Nephron (organoid): ENCODE results near the gene DYNC1LI2.
A peak's percentile ranks its signal among the peaks of the same experiment; 100 is the strongest.

Experiments
- H3K27ac Mint-ChIP-seq, 3 experiments: 2 replicates each; pipeline ENCODE4 v1.8.0; 2020; ENCODE audit warnings: mixed read lengths in 3 of 3, mild to moderate bottlenecking in 2 of 3, moderate library complexity in 1 of 3
- H3K27me3 Mint-ChIP-seq: 2 replicates; pipeline ENCODE4 v1.8.0; 2021; ENCODE audit warnings: low read depth, mild to moderate bottlenecking, moderate library complexity, mixed read lengths
- H3K36me3 Mint-ChIP-seq: 2 replicates; pipeline ENCODE4 v1.8.0; 2020; ENCODE audit warnings: low read depth, mixed read lengths
- H3K4me1 Mint-ChIP-seq: 2 replicates; pipeline ENCODE4 v1.8.0; 2020; ENCODE audit warnings: mixed read lengths
- H3K4me3 Mint-ChIP-seq, 3 experiments: 2 replicates each; pipeline ENCODE4 v1.8.0; 2020; ENCODE audit warnings: mild to moderate bottlenecking in 3 of 3, mixed read lengths in 3 of 3, moderate library complexity in 2 of 3
- H3K9me3 Mint-ChIP-seq: 2 replicates; pipeline ENCODE4 v1.8.0; 2020; ENCODE audit warnings: mixed read lengths
- TF ChIP-seq, protein P1 (sequence below), 3 experiments: fragments of 200-600 bp; sonication (generic); IDR thresholded peaks; one replicate each; pipeline ENCODE4 v1.5.0; 2021; ENCODE audit warnings: antibody characterized with exemption in 3 of 3; ENCODE audit not compliant: unreplicated experiment in 3 of 3

DYNC1LI2 gene

DNA sequence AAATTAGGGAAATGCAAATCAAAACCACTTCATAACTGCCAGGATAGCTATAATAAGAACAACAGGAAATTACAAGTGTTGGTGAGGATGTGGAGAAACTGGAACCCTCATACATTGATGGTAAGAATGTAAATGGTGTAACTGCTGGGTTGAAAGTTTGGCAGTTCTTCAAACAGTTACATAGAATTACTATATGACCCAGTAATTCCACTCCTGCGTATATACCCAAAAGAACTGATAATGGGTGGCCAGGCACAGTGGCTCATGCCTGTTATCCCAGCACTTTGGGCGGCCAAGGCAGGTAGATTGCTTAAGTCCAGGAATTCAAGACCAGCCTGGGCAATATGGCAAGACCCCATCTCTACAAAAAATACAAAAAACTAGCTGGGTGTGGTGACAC, 50.4 kb downstream of the DYNC1LI2 start:
- no peaks in the 10 kb centered on the region for H3K9me3 Mint-ChIP-seq
- TF ChIP-seq, protein P1, sequence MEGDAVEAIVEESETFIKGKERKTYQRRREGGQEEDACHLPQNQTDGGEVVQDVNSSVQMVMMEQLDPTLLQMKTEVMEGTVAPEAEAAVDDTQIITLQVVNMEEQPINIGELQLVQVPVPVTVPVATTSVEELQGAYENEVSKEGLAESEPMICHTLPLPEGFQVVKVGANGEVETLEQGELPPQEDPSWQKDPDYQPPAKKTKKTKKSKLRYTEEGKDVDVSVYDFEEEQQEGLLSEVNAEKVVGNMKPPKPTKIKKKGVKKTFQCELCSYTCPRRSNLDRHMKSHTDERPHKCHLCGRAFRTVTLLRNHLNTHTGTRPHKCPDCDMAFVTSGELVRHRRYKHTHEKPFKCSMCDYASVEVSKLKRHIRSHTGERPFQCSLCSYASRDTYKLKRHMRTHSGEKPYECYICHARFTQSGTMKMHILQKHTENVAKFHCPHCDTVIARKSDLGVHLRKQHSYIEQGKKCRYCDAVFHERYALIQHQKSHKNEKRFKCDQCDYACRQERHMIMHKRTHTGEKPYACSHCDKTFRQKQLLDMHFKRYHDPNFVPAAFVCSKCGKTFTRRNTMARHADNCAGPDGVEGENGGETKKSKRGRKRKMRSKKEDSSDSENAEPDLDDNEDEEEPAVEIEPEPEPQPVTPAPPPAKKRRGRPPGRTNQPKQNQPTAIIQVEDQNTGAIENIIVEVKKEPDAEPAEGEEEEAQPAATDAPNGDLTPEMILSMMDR (IDR thresholded peaks at IDR 0.05; ENCODE audit: unreplicated experiment in 3 of 3): no peak

DNA sequence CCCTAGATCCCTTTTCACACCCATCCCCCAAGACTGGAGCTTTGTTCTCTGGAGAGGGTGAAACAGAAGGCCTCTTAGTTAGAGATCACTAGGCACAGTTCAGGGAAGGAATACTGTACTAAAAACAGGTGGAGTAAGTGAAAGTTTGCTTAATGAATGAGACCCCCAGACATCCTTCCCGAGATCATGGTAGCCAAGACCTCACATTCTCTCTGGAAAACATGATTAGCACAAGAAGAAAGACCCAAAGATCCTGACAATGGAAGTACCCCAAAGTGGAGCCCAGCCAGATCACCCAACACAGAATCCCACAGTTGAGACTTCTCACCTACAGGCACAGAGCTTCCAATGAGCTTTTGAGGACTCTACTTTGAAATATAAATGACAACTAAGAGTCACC, 51.5 kb downstream of the DYNC1LI2 start:
- Mint-ChIP-seq H3K27ac (no peak overlapping the region), H3K9me3 (no peaks in the 10 kb centered on the region), H3K4me3 (no peak overlapping the region), H3K4me1 (peaks cover 5% of the 10 kb centered on the region), H3K36me3 (no peaks in the 10 kb centered on the region), H3K27me3 (peaks cover 13% of the 10 kb centered on the region)
- TF ChIP-seq, protein P1 (IDR thresholded peaks at IDR 0.05; ENCODE audit: unreplicated experiment in 3 of 3): no peak

More for the DNA sequence above, 50.4 kb downstream of the DYNC1LI2 start:
- Mint-ChIP-seq H3K27ac (no peak overlapping the region), H3K27me3 (peaks cover 8% of the 10 kb centered on the region), H3K4me1 (no peaks in the 10 kb centered on the region), H3K4me3 (peak overlapping the region in 1 of 3 experiments; percentile 32), H3K36me3 (no peaks in the 10 kb centered on the region)

GRCh38 chr16:66698046-66698445, 53.4 kb downstream of the DYNC1LI2 start:
- Mint-ChIP-seq H3K36me3 (no peaks in the 10 kb centered on the region), H3K27me3 (peaks cover 22% of the 10 kb centered on the region), H3K27ac (peak overlapping the region in 1 of 3 experiments; percentile 19), H3K9me3 (no peaks in the 10 kb centered on the region), H3K4me3 (peak overlapping the region; percentile 78 to 84 (median 80)), H3K4me1 (peaks cover 9% of the 10 kb centered on the region)
- TF ChIP-seq, protein P1 (IDR thresholded peaks at IDR 0.05; ENCODE audit: unreplicated experiment in 3 of 3): no peak

DNA sequence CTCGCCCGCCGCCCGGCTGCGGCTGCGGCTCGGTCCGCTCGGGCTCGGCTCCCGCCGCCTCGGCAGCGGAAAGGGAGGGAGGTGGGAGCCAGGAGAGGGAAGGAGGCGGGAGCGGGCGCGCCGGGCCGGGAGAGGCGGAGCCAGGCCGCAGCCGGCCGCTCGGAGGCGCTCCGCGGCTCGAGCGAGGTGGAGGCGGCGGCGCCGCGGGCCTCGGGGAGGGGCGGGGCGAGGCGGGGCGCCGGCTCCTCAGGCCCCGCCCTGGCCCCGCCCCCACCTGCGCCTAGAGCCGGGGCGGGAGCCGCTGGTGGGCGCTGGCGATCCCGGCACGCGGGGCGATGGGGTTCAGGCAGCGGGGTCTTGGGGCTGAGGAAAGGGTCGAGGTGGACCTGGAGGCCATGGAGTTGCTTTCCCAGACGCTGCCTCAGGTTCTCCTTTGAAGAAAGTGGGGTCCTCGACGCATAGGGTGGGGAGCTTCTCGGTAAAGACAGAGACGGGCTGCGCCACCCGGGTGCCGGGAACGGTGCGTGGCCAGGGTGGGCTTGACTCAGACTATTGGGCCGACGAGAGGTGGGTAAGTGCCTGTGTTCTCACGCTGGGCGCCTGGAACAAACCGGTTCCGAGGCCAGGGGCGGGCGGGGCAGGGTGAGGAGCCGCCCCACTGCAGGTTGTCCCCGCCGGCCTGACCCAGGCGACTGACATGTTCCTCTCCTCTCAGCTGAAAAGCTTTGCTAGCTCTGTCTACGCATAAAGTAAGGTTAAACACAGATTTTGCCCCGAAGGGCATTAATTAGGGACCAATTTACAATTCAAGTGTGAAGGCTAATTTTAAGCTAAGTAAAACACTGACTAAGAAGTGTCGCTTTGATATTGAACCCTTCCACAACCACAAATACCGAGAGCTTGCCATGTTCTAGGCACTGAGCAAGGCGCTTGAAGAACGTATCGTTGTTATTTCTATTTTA, 54.5 kb downstream of the DYNC1LI2 start, which contains the start of gene CMTM4:
Gene CMTM4, minus strand, starts transcription at position 75 of the 962 bp plus-strand sequence. CDS start 218 bp downstream, outside the sequence.
- H3K27ac Mint-ChIP-seq: peak within 1 kb of the TSS in 1 of 3 experiments; percentile 83
- H3K36me3 Mint-ChIP-seq: no peaks in the 10 kb centered on the region

DNA sequence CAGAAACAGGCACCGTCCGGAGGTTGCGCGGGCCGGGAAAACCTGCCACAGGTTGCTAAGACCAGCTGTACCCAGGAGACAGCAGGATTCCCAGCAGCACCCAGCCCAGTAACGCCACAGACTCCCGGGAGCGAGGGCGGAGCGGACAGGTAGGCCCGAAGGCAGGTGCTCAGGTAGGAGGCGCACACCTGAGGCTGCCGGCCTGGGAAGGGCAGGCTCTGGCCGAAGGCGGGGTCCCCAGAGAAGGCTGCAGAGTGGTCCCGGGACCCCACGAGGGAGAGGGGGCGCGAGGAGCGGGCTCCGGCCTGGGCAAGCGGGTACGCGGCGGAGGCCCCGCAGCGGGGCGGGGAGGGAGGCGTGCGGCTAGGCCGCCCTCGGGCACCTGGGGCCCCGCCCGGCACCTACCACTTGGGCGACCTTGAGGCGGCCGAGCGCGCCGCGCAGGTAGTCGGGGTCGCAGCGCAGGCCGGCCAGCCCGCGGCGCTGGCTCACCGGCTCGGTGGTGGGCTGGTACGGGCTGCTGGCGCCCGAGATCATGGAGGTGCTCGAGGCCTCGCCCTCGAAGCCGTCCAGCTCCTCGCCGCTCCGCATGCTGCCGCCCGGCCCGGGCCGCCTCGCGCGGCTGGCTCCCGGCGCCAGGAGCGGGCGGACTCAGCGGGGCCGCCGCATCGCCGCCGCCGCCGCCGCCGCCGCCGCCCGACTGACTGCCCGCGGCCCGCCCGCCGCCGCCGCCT, 55.3 kb downstream of the DYNC1LI2 start:
- H3K27ac Mint-ChIP-seq: peak overlapping the region in 1 of 3 experiments; percentile 63
- H3K36me3 Mint-ChIP-seq: no peaks in the 10 kb centered on the region
- peaks cover 9% of the 10 kb centered on the region for H3K4me1 Mint-ChIP-seq
- peak overlapping the region; percentile 86 to 90 (median 89) for H3K4me3 Mint-ChIP-seq
- no peaks in the 10 kb centered on the region for H3K9me3 Mint-ChIP-seq
- TF ChIP-seq, protein P1 (IDR thresholded peaks at IDR 0.05; ENCODE audit: unreplicated experiment in 3 of 3): no peak
- H3K27me3 Mint-ChIP-seq: peaks cover 22% of the 10 kb centered on the region

More for the DNA sequence above, 54.5 kb downstream of the DYNC1LI2 start, which contains the start of gene CMTM4:
- TF ChIP-seq, protein P1 (IDR thresholded peaks at IDR 0.05; ENCODE audit: unreplicated experiment in 3 of 3): no peak
- Mint-ChIP-seq H3K4me3 (peak within 1 kb of the TSS; percentile 86 to 90 (median 89)), H3K4me1 (peaks cover 9% of the 10 kb centered on the region), H3K9me3 (no peaks in the 10 kb centered on the region), H3K27me3 (peaks cover 22% of the 10 kb centered on the region)
